C1 segment of cervical spinal cord (tissue), 14 donors: Measurements from ENCODE around the gene MBD6.

Source experiments
- DNase-seq, 14 donors: peaks; one replicate each; lab custom pipeline; 2025; lab: John Stamatoyannopoulos, UW

The MBD6 gene

DNA sequence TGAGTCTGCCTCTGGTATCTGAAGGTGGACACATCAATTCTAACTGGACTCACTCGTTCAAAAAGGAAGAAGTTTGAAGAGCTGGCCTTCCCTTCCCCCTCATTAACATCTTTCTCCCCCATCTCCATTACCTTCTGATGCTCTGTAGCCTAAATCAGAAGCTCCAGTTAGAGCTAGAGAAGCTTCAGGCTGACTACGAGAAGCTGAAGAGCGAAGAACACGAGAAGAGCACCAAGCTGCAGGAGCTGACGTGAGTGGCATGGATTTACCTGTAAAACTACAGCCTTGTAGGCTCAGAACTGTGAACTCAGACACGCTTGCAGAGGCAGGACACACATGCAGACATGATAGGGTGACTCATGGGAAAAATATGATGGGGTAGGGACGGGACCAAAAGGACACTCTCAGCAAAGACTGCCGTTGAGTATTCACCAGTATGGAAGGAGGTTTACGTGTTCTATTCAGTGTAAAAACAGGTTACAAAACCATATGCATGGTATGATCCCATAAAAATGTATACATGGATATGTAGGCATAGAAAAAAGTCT is 54.1 kb downstream of the MBD6 start:
- DNase-seq, result no peak

DNA sequence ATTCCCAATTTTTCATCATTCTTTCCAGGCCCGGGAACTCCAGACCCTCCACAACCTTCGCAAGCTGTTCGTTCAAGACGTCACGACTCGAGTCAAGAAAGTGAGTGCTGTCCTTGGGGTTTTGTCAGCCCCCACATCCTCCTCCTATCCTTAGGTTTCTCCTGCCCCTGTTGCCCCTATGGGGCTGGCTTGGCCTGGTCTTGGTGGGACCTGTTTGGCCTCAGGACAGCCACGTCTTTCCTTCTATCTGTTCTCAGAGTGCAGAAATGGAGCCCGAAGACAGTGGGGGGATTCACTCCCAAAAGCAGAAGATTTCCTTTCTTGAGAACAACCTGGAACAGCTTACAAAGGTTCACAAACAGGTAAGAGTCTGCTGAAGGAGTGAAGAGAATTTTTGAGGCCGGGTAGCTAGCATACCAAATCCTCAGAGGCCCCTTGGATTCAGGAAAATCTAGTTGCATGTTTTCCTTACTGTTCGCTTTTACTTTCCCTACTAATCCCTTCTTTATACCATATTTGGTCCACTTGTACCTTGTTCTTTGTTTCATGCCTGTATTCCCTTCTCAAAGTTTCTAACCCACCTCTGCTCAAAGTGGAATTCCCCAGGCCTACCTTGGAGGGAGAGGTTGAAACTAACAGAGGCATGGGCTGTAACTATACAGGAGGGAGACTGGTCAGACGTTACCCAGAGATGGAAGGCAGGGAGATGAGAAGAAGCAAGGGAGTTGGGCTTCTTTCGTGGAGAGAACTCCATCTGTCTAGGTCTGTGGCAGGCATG is 55.5 kb downstream of the MBD6 start:
- no peak for DNase-seq

DNA sequence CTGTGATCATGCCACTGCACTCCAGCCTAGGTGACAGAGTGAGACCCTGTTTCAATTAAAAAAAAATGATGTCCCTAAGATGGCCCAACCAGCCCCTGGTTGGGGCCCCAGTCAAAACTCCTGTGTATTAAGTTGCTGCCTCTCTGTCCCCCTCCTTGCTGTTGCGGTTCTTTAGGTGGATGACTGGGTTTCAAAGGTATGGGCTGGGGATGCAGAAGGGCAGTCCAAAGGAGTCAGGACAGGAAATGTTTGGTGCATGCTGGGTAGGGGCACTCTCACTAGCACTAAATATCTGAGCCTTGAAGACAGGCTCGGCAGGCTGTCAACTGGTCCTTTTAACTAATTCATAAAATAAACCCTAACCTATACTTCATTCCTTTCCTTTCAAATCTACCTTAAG is 56.4 kb downstream of the MBD6 start:
- no peak for DNase-seq
